LNCaP clone FGC (cell line): ENCODE data around the gene FBXO33.

Source experiments
- DNase-seq: peaks from one replicate; pipeline ENCODE4 v3.0.0-alpha.2; 2011; ENCODE audit warnings: low read depth
- H3K4me3 ChIP-seq: 2 replicates; pipeline ENCODE4 v1.5.1; 2011; ENCODE audit warnings: mild to moderate bottlenecking, low read depth, low read length, control low read depth
- CTCF ChIP-seq: IDR thresholded peaks from 2 replicates; pipeline ENCODE4 v1.5.1; 2012; ENCODE audit warnings: mild to moderate bottlenecking; ENCODE audit not compliant: control insufficient read depth, insufficient read depth; ENCODE audit errors: extremely low read depth

Gene FBXO33

GRCh38 chr14:39396448-39396847 is 35.8 kb downstream of the FBXO33 start:
- no peak for TF ChIP-seq CTCF
- DNase-seq = no peak
- no peak overlapping the region for H3K4me3 ChIP-seq

GRCh38 chr14:39395555-39396254 is 36.5 kb downstream of the FBXO33 start:
- no peak overlapping the region for H3K4me3 ChIP-seq
- TF ChIP-seq CTCF = no peak
- no peak for DNase-seq

GRCh38 chr14:39393289-39393688 is 38.9 kb downstream of the FBXO33 start:
- H3K4me3 ChIP-seq = no peak overlapping the region
- DNase-seq = no peak
- TF ChIP-seq CTCF = no peak

- DNase-seq = no peak
- TF ChIP-seq CTCF = no peak
Observed at GRCh38 chr14:39384177-39384576, 48.1 kb downstream of the FBXO33 start.

GRCh38 chr14:39383741-39384140 is 48.5 kb downstream of the FBXO33 start:
- TF ChIP-seq CTCF = no peak
- DNase-seq = no peak
- H3K4me3 ChIP-seq = no peak overlapping the region

More at GRCh38 chr14:39384177-39384576, 48.1 kb downstream of the FBXO33 start:
- no peak overlapping the region for H3K4me3 ChIP-seq

GRCh38 chr14:39383026-39383660 is 49.1 kb downstream of the FBXO33 start:
- no peak for DNase-seq
- no peak for TF ChIP-seq CTCF
- H3K4me3 ChIP-seq = no peak overlapping the region
